ENCODE measurements around the gene KCTD11. TPM values are rescaled to one million over a fixed set of nuclear protein-coding genes. Genes with fewer than 3 reads are reported as not detected.
"Not testable (repeated sequence)": the region's sequence is repeated elsewhere in the genome, so short reads cannot be mapped to it uniquely, and the experiment has no call there.

Gene KCTD11
- total RNA-seq, 1 experiment from 2014 or later = 11.0 TPM

- in situ Hi-C loops (cut with HindIII; ENCODE audit: low pct_unique_long_range_greater_than_20kb, low sequenced_read_pairs) = not testable (repeated sequence)
Measured at GRCh38 chr17:7335765-7336164, 16.2 kb upstream of the KCTD11 start.

GRCh38 chr17:7336240-7337175, 15.5 kb upstream of the KCTD11 start, which contains the start of gene ACAP1:
Gene ACAP1, plus strand, starts transcription at chr17:7336529. Its CDS starts 206 bp downstream, at chr17:7336735.
- H3K27me3 ChIP-seq (ENCODE audit: control insufficient read depth, insufficient read depth, low read length) = no peaks in the 10 kb centered on the region
- CTCF ChIA-PET = interaction anchor here (0.5 kb wide), 1 partner anchor 407 kb away, joined by 5 read pairs; no protein-coding TSS in a partner anchor
- H3K9me3 ChIP-seq (ENCODE audit: control insufficient read depth, insufficient read depth, low read depth, low read length) = no peaks in the 10 kb centered on the region
- no peaks in the 10 kb centered on the region for H3K36me3 ChIP-seq (ENCODE audit: control insufficient read depth, insufficient read depth, low read length)
- DNase-seq (ENCODE audit: low read depth, low spot score) = no peak
- BruUV-seq (replicated peaks) = no TSS peak
- in situ Hi-C loops (cut with HindIII; ENCODE audit: low pct_unique_long_range_greater_than_20kb, low sequenced_read_pairs) (no loop called here), intact Hi-C loops (cut with micrococcal nuclease; ENCODE audit: unreplicated experiment) (no loop called here)
- H3K27ac ChIP-seq (ENCODE audit: low read length) = no peak within 1 kb of the TSS
- POLR2A ChIA-PET = no interaction called here
- H3K4me1 ChIP-seq (ENCODE audit: control insufficient read depth, insufficient read depth, low read length) = no peaks in the 10 kb centered on the region
- no peak for ATAC-seq
- no peak for TF ChIP-seq REST (IDR thresholded peaks at IDR 0.05; ENCODE audit: insufficient read depth in 1 of 2, low read depth in 2 of 2, low read length in 1 of 2)
- no peak for TF ChIP-seq TCF7L2 (IDR thresholded peaks at IDR 0.05; ENCODE audit: low read depth, low read length)
- TF ChIP-seq SIN3A (IDR thresholded peaks at IDR 0.05; ENCODE audit: borderline replicate concordance, insufficient read depth, low read depth, low read length) = no peak
- TF ChIP-seq CTCF (IDR thresholded peaks at IDR 0.05) = no peak
- no peak for TF ChIP-seq POLR2AphosphoS5 (IDR thresholded peaks at IDR 0.05; ENCODE audit: low read depth, low read length)
- H3K4me3 ChIP-seq (ENCODE audit: low read depth in 2 of 2, low read length in 2 of 2) = no peak within 1 kb of the TSS

More at GRCh38 chr17:7335765-7336164, 16.2 kb upstream of the KCTD11 start:
- ATAC-seq; DNase-seq (ENCODE audit: low read depth, low spot score); H3K9me3 ChIP-seq (ENCODE audit: control insufficient read depth, insufficient read depth, low read depth, low read length); H3K27ac ChIP-seq (ENCODE audit: low read length); H3K4me1 ChIP-seq (ENCODE audit: control insufficient read depth, insufficient read depth, low read length); POLR2A ChIA-PET; H3K4me3 ChIP-seq (ENCODE audit: low read depth in 2 of 2, low read length in 2 of 2); CTCF ChIA-PET; H3K27me3 ChIP-seq (ENCODE audit: control insufficient read depth, insufficient read depth, low read length); H3K36me3 ChIP-seq (ENCODE audit: control insufficient read depth, insufficient read depth, low read length); BruUV-seq (replicated peaks); intact Hi-C loops (cut with micrococcal nuclease; ENCODE audit: unreplicated experiment): not testable (repeated sequence)

DNA sequence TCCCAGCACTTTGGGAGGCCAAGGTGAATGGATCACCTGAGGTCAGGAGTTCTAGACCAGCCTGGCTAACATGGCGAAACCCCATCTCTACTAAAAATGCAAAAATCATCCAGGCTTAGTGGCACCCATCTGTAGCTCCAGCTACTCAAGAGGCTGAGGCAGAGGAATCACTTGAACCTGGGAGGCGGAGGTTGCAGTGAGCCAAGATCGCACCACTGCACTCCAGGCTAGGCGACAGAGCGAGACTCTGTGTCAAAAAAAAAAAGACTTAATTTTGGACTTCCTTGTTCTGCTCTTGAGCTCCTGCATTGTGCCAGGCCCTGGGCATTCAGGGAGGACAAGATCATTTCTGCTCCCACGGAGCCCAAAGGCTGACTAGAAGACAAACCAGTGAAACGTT, 14.4 kb upstream of the KCTD11 start:
- intact Hi-C loops (cut with micrococcal nuclease; ENCODE audit: unreplicated experiment); in situ Hi-C loops (cut with HindIII; ENCODE audit: low pct_unique_long_range_greater_than_20kb, low sequenced_read_pairs); H3K36me3 ChIP-seq (ENCODE audit: control insufficient read depth, insufficient read depth, low read length); BruUV-seq (replicated peaks); H3K27me3 ChIP-seq (ENCODE audit: control insufficient read depth, insufficient read depth, low read length); CTCF ChIA-PET; ATAC-seq; H3K27ac ChIP-seq (ENCODE audit: low read length); H3K4me3 ChIP-seq (ENCODE audit: low read depth in 2 of 2, low read length in 2 of 2); DNase-seq (ENCODE audit: low read depth, low spot score); H3K9me3 ChIP-seq (ENCODE audit: control insufficient read depth, insufficient read depth, low read depth, low read length); H3K4me1 ChIP-seq (ENCODE audit: control insufficient read depth, insufficient read depth, low read length); POLR2A ChIA-PET: not testable (repeated sequence)
